HepG2 (cell line): ENCODE results near the gene PSMB11. TPM values are rescaled to one million over a fixed set of nuclear protein-coding genes. Genes with fewer than 3 reads are reported as not detected.

Experiments
- EED ChIP-seq: sonication (generic); formaldehyde crosslinking; IDR thresholded peaks from 2 replicates; pipeline ENCODE4 v1.5.0; 2020; ENCODE audit warnings: mild to moderate bottlenecking, missing genetic modification reagents
- GABPA ChIP-seq, 2 experiments: IDR thresholded peaks; 2 replicates each; pipeline ENCODE4 v1.6.1; 2011 to 2016; ENCODE audit warnings: low read depth in 2 of 2, low read length in 1 of 2, missing biosample characterization in 1 of 2, missing genetic modification characterization in 1 of 2
- LRRFIP1 ChIP-seq: sonication (generic); formaldehyde crosslinking; conservative IDR thresholded peaks from 2 replicates; pipeline ENCODE4 v1.4.0; 2020; ENCODE audit warnings: missing genetic modification reagents
- MXD4 ChIP-seq: IDR thresholded peaks from 2 replicates; pipeline ENCODE4 v1.6.1; 2016; ENCODE audit warnings: mild to moderate bottlenecking, missing biosample characterization, missing genetic modification reagents
- NFE2L1 ChIP-seq: sonication (generic); formaldehyde crosslinking; IDR thresholded peaks from 2 replicates; pipeline ENCODE4 v1.4.0; 2020; ENCODE audit warnings: missing genetic modification reagents, mild to moderate bottlenecking, borderline replicate concordance
- NR1H2 ChIP-seq: sonication (generic); formaldehyde crosslinking; IDR thresholded peaks from 2 replicates; pipeline ENCODE4 v1.8.1; 2022; ENCODE audit warnings: low read depth, missing genetic modification reagents, borderline replicate concordance
- PRDM15 ChIP-seq: sonication (generic); formaldehyde crosslinking; IDR thresholded peaks from 2 replicates; pipeline ENCODE4 v1.4.0; 2020; ENCODE audit warnings: missing genetic modification reagents
- RAD21 ChIP-seq: fragments of 450-650 bp; formaldehyde crosslinking; IDR thresholded peaks from 2 replicates; pipeline ENCODE4 v1.5.0; 2020; ENCODE audit warnings: mild to moderate bottlenecking
- RAD51 ChIP-seq: fragments of 450-650 bp; IDR thresholded peaks from 2 replicates; pipeline ENCODE4 v1.6.1; 2016; ENCODE audit warnings: borderline replicate concordance
- SETDB1 ChIP-seq: sonication (generic); formaldehyde crosslinking; IDR thresholded peaks from 2 replicates; pipeline ENCODE4 v1.5.1; 2020; ENCODE audit warnings: missing genetic modification reagents, mild to moderate bottlenecking, borderline replicate concordance
- SNAPC2 ChIP-seq: sonication (generic); formaldehyde crosslinking; IDR thresholded peaks from 2 replicates; pipeline ENCODE4 v1.8.1; 2022; ENCODE audit warnings: mild to moderate bottlenecking, missing genetic modification reagents
- STAG1 ChIP-seq: sonication (generic); formaldehyde crosslinking; IDR thresholded peaks from 2 replicates; pipeline ENCODE4 v1.4.0; 2020; ENCODE audit warnings: missing genetic modification reagents
- TRIM24 ChIP-seq: sonication (generic); formaldehyde crosslinking; IDR thresholded peaks from 2 replicates; pipeline ENCODE4 v1.8.0; 2022; ENCODE audit warnings: mild to moderate bottlenecking, missing genetic modification reagents
- ZNF556 ChIP-seq: sonication (generic); formaldehyde crosslinking; IDR thresholded peaks from 2 replicates; pipeline ENCODE4 v1.4.0; 2020; ENCODE audit warnings: mild to moderate bottlenecking, missing genetic modification reagents, borderline replicate concordance
- ZNF569 ChIP-seq: sonication (generic); formaldehyde crosslinking; IDR thresholded peaks from 2 replicates; pipeline ENCODE4 v1.5.0; 2020; ENCODE audit warnings: mild to moderate bottlenecking, missing genetic modification reagents, moderate library complexity, borderline replicate concordance
- ZNF577 ChIP-seq: sonication (generic); formaldehyde crosslinking; IDR thresholded peaks from 2 replicates; pipeline ENCODE4 v1.4.0; 2020; ENCODE audit warnings: mild to moderate bottlenecking, low read depth, missing genetic modification reagents, borderline replicate concordance
- ZNF761 ChIP-seq: sonication (generic); formaldehyde crosslinking; conservative IDR thresholded peaks from 2 replicates; pipeline ENCODE4 v1.4.0; 2020; ENCODE audit warnings: mild to moderate bottlenecking, missing genetic modification reagents
- polyA plus RNA-seq, 8 experiments: library from polyadenylated mRNA; depleted of rRNA in 3 of 8; stranded (reverse) in 7 of 8; unstranded in 1 of 8; fragments of >200 nt; fragmentation: Illumina TruSeq in 4 of 8; extraction: Trizol in 4 of 8; gene quantifications; 2 replicates each; pipeline versions ENCODE4 v1.2.1 to v1.2.3, GENCODE V29; 2011 to 2016; ENCODE audit warnings: low read depth in 4 of 8, missing spikeins in 1 of 8, mixed read lengths in 1 of 8; ENCODE audit not compliant: insufficient read depth in 1 of 8
- total RNA-seq, 5 experiments: library from RNA; depleted of rRNA; stranded (reverse); fragments of >200 nt; fragmentation: Illumina TruSeq; extraction: Trizol; gene quantifications; 2 replicates each; pipeline ENCODE4 v1.2.3, GENCODE V29; 2016; ENCODE audit warnings: low read depth in 1 of 5
- TF ChIP-seq, protein P1 (sequence below): sonication (generic); formaldehyde crosslinking; IDR thresholded peaks from 2 replicates; pipeline ENCODE4 v1.8.1; 2023; ENCODE audit warnings: mild to moderate bottlenecking, inconsistent platforms, moderate library complexity, missing genetic modification reagents, borderline replicate concordance
- TF ChIP-seq, protein P2 (sequence below): sonication (generic); formaldehyde crosslinking; IDR thresholded peaks from 2 replicates; pipeline ENCODE4 v1.4.0; 2020; ENCODE audit warnings: missing genetic modification reagents

PSMB11 gene
- total and polyA plus RNA-seq, 2 of the 13 experiments (the other 11 are each of a cell fraction or from before 2014, with no cell fraction given), result not detected

GRCh38 chr14:23034498-23035302 is 7.3 kb upstream of the PSMB11 start, which contains the start of gene PSMB5 (continued):
- 0 out of 2 replicates have a peak, but pooled peaks have one; percentile 28 for TF ChIP-seq ZNF569
- TF ChIP-seq ZNF556 (CRISPR knock-in tag), result peak; percentile 52; the same call in 1 of the 2 replicates
- peak; percentile 82; the same call in 1 of the 2 replicates for TF ChIP-seq EED (CRISPR knock-in tag)
- no peak for TF ChIP-seq SETDB1
- peak; percentile 49; the same call in 1 of the 2 replicates for TF ChIP-seq RAD21 (CRISPR knock-in tag)
- TF ChIP-seq NFE2L1 (CRISPR knock-in tag), result peak; percentile 99
- TF ChIP-seq ZNF761 (CRISPR knock-in tag), result peak; percentile 87; the same call in 1 of the 2 replicates
- peak; percentile 14; the same call in 1 of the 2 replicates for TF ChIP-seq STAG1 (CRISPR knock-in tag)
- TF ChIP-seq TRIM24 (CRISPR knock-in tag), result no peak
- no peak for TF ChIP-seq RAD51
- TF ChIP-seq MXD4, result peak; percentile 97
- TF ChIP-seq SNAPC2 (CRISPR knock-in tag), result peak; percentile 96
- TF ChIP-seq NR1H2, result no peak
- TF ChIP-seq GABPA (IDR thresholded peaks at IDR 0.05; ENCODE audit: low read depth, low read length), result no peak
- TF ChIP-seq GABPA (CRISPR knock-in tag; IDR thresholded peaks at IDR 0.05; ENCODE audit: low read depth), result peak; percentile 97
- 0 out of 2 replicates have a peak, but pooled peaks have one; percentile 67 for TF ChIP-seq LRRFIP1 (CRISPR knock-in tag)
- peak; percentile 56; the same call in 1 of the 2 replicates for TF ChIP-seq PRDM15
- TF ChIP-seq, protein P1, sequence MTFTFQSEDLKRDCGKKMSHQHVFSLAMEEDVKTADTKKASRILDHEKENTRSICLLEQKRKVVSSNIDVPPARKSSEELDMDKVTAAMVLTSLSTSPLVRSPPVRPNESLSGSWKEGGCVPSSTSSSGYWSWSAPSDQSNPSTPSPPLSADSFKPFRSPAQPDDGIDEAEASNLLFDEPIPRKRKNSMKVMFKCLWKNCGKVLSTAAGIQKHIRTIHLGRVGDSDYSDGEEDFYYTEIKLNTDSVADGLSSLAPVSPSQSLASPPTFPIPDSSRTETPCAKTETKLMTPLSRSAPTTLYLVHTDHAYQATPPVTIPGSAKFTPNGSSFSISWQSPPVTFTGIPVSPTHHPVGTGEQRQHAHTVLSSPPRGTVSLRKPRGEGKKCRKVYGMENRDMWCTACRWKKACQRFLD, result peak; percentile 96
- TF ChIP-seq, protein P2, sequence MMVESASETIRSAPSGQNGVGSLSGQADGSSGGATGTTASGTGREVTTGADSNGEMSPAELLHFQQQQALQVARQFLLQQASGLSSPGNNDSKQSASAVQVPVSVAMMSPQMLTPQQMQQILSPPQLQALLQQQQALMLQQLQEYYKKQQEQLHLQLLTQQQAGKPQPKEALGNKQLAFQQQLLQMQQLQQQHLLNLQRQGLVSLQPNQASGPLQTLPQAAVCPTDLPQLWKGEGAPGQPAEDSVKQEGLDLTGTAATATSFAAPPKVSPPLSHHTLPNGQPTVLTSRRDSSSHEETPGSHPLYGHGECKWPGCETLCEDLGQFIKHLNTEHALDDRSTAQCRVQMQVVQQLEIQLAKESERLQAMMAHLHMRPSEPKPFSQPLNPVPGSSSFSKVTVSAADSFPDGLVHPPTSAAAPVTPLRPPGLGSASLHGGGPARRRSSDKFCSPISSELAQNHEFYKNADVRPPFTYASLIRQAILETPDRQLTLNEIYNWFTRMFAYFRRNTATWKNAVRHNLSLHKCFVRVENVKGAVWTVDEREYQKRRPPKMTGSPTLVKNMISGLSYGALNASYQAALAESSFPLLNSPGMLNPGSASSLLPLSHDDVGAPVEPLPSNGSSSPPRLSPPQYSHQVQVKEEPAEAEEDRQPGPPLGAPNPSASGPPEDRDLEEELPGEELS (CRISPR knock-in tag), result peak; percentile 70; the same call in 1 of the 2 replicates
- TF ChIP-seq ZNF577 (CRISPR knock-in tag), result no peak
